ENCODE results near the gene CZIB. TPM values are rescaled to one million over a fixed set of nuclear protein-coding genes. Genes with fewer than 3 reads are reported as not detected.

CZIB gene
- total and polyA plus RNA-seq, 2 of the 8 experiments (the other 6 are each of a cell fraction or from before 2014, with no cell fraction given), result 46.5 to 48.0 TPM

- H4K91ac ChIP-seq (replicated peaks; ENCODE audit: insufficient read length, low read length), result no peak overlapping the region
- no peaks in the 10 kb centered on the region for H3K79me1 ChIP-seq (ENCODE audit: low read depth, low read length)
- no peak overlapping the region for H3K4me2 ChIP-seq (ENCODE audit: insufficient read depth in 1 of 2, low read depth in 2 of 2, low read length in 2 of 2)
- H3K56ac ChIP-seq (replicated peaks; ENCODE audit: insufficient read length, low read depth, low read length), result no peak overlapping the region
- no peak overlapping the region for H2BK120ac ChIP-seq (replicated peaks; ENCODE audit: low read depth, low read length)
- H3K14ac ChIP-seq (ENCODE audit: insufficient read length), result no peak overlapping the region
- H3K23me2 ChIP-seq (ENCODE audit: low read depth, low read length), result no peaks in the 10 kb centered on the region
- FAIRE-seq (no peak), DNase-seq (ENCODE audit: low read depth in 1 of 2, low spot score in 2 of 2) (no peak)
- no peaks in the 10 kb centered on the region for H3K79me2 ChIP-seq (ENCODE audit: control insufficient read depth in 1 of 2, insufficient read depth in 2 of 2, low read length in 2 of 2)
- 98% methylated on average over 5 of the region's 5 CpGs; no CpG with 5 or more reads in 1 of the 2 experiments for WGBS, 2 experiments (ENCODE audit: extremely low coverage in 1 of 2, insufficient coverage in 1 of 2, insufficient read length in 1 of 2, insufficient replicate concordance in 2 of 2, low coverage in 1 of 2, low lambda C conversion rate in 2 of 2, missing lambda C conversion rate in 1 of 2)
- no peaks in the 10 kb centered on the region for H3K9me3 ChIP-seq (ENCODE audit: insufficient read depth in 2 of 2, low read depth in 1 of 2, low read length in 1 of 2)
- no peak overlapping the region for H4K8ac ChIP-seq (ENCODE audit: extremely low read depth, insufficient read depth, low read length)
- no peak overlapping the region for H2BK5ac ChIP-seq (ENCODE audit: low read depth, low read length)
- H2AK5ac ChIP-seq (ENCODE audit: low read depth, low read length), result no peak overlapping the region
- no peak overlapping the region for H3K9ac ChIP-seq (replicated peaks in 1 of 4; ENCODE audit: extremely low read depth in 1 of 4, low read depth in 3 of 4, low read length in 3 of 4)
- H3K4me3 ChIP-seq (ENCODE audit: extremely low read depth in 1 of 4, insufficient read depth in 2 of 4, low read depth in 3 of 4, low read length in 4 of 4), result no peak overlapping the region
- no peak overlapping the region for H2BK15ac ChIP-seq (ENCODE audit: low read length)
- no peaks in the 10 kb centered on the region for H3K4me1 ChIP-seq (replicated peaks in 1 of 4; ENCODE audit: control insufficient read depth in 3 of 4, insufficient read depth in 4 of 4, low read length in 3 of 4)
- H3K27me3 ChIP-seq (replicated peaks in 1 of 4; ENCODE audit: control insufficient read depth in 3 of 4, extremely low read depth in 1 of 4, insufficient read depth in 3 of 4, low read length in 3 of 4), result no peaks in the 10 kb centered on the region; a peak in 1 of 7 replicates
- no peak overlapping the region for H4K5ac ChIP-seq (ENCODE audit: insufficient read length, low read depth, low read length)
- H3K18ac ChIP-seq (ENCODE audit: extremely low read depth, low read length), result no peak overlapping the region
- H2BK20ac ChIP-seq (ENCODE audit: low read length), result no peak overlapping the region
- H4K20me1 ChIP-seq (replicated peaks in 1 of 2; ENCODE audit: control insufficient read depth in 1 of 2, insufficient read depth in 2 of 2, low read length in 2 of 2), result no peaks in the 10 kb centered on the region
- H3K23ac ChIP-seq (ENCODE audit: insufficient read length), result no peak overlapping the region
- no peak overlapping the region for H3K27ac ChIP-seq (ENCODE audit: low read depth, low read length)
- ChIA-PET POLR2A (ENCODE audit: partially characterized antibody) (no interaction called here), CTCF (ENCODE audit: partially characterized antibody) (interaction anchor here (1.2 to 2.0 kb wide), 4 partner anchors 8 to 128 kb away, joined by 3 to 6 read pairs (median 4); no protein-coding TSS in a partner anchor)
- H2BK12ac ChIP-seq (ENCODE audit: low read depth, low read length), result no peak overlapping the region
- no peak overlapping the region for H3K4ac ChIP-seq (replicated peaks; ENCODE audit: insufficient read length, low read depth, low read length)
- H2AFZ ChIP-seq (ENCODE audit: low read length), result no peak overlapping the region
- no peaks in the 10 kb centered on the region for H3K36me3 ChIP-seq (ENCODE audit: control insufficient read depth in 2 of 4, insufficient read depth in 4 of 4, low read length in 3 of 4)
- TF ChIP-seq YY1 (IDR thresholded peaks at IDR 0.05; ENCODE audit: low read depth, low read length) (no peak), SIRT6 (IDR thresholded peaks at IDR 0.05; ENCODE audit: low read length) (no peak), HDAC2 (IDR thresholded peaks at IDR 0.05; ENCODE audit: borderline replicate concordance in 1 of 2, low read depth in 2 of 2, low read length in 2 of 2) (no peak), TCF12 (IDR thresholded peaks at IDR 0.05; ENCODE audit: low read depth, low read length) (no peak), ATF3 (IDR thresholded peaks at IDR 0.05; ENCODE audit: insufficient read depth, low read depth, low read length) (no peak), RNF2 (IDR thresholded peaks at IDR 0.05; ENCODE audit: borderline replicate concordance, low read depth, low read length, missing control alignments, poor library complexity, severe bottlenecking) (no peak), EP300 (IDR thresholded peaks at IDR 0.05; ENCODE audit: borderline replicate concordance in 1 of 2, low read depth in 2 of 2, low read length in 2 of 2) (no peak), JUND (IDR thresholded peaks at IDR 0.05; ENCODE audit: low read length) (no peak), GTF2F1 (IDR thresholded peaks at IDR 0.05; ENCODE audit: borderline replicate concordance, low read depth, low read length) (no peak), RBBP5 (IDR thresholded peaks at IDR 0.05; ENCODE audit: borderline replicate concordance, low read depth, low read length) (no peak), CBX5 (IDR thresholded peaks at IDR 0.05; ENCODE audit: low read depth, low read length) (no peak), MAFK (IDR thresholded peaks at IDR 0.05; ENCODE audit: low read depth, low read length) (no peak), RFX5 (IDR thresholded peaks at IDR 0.05; ENCODE audit: borderline replicate concordance, low read depth, low read length) (no peak), ASH2L (IDR thresholded peaks at IDR 0.05; ENCODE audit: low read length) (no peak)
Measured at GRCh38 chr1:53189061-53189460, 31.4 kb downstream of the CZIB start.
